ENCODE measurements around the gene CFAP299.

Gene CFAP299

DNA sequence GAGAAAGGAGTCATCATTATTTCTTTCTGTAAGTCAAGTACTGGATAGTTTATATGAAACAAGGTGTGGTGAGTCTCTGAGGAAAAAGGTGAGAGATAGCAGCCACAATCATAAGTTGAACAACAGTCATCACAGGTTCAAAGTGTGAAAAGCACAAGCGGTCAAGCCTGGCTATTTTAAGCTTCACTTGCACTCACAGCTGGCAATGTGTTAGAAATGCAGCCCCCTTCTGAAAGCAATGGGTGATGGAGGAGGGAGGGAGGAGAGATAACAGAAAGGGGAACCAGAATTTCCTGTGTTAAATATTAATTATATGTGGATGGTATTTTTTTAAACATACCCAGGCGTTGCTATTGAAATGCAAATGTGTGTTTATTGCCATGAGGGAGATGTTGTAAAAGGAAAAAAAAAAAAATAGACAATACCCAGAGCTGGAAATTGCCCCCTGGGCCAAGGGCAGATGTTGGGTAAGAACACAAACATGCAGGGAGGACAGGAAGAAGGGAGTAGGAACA is 668.1 kb downstream of the CFAP299 start:
- no peak for FAIRE-seq
- DNase-seq (ENCODE audit: low spot score), result no peak

DNA sequence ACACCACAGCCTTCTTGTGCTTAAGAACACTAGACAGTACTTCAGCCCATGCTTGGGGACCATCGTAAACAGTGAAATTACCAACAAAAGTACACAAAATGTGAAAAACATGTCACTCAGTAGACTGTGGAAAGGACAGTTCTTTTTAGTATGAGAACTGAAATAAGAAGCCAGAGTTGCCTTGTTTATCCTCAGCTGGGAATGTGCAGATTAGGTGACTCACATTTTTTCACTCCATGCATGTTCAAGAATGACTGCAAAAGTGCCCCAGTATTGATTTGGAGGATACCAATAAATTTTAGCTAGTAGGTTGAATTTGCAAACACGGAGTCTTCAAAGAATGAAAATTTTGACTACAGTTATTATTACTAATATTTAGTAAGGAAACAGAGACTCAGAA is 671.9 kb downstream of the CFAP299 start:
- DNase-seq (ENCODE audit: low spot score), result no peak
- no peak for FAIRE-seq

Data from RCC 7860 (cell line).